HG02981 (cell line): ENCODE measurements around the gene TET1.
"Not testable (repeated sequence)": the region's sequence is repeated elsewhere in the genome, so short reads cannot be mapped to it uniquely, and the experiment has no call there.

Source experiments
- ATAC-seq: cut with Tn5 transposase; IDR thresholded peaks from one replicate; pipeline ENCODE4 v1.9.1; 2021; ENCODE audit warnings: mild to moderate bottlenecking, moderate library complexity; ENCODE audit not compliant: unreplicated experiment

TET1 gene

GRCh38 chr10:68562661-68563570, 2.8 kb downstream of the TET1 start:
- no peak for ATAC-seq

DNA sequence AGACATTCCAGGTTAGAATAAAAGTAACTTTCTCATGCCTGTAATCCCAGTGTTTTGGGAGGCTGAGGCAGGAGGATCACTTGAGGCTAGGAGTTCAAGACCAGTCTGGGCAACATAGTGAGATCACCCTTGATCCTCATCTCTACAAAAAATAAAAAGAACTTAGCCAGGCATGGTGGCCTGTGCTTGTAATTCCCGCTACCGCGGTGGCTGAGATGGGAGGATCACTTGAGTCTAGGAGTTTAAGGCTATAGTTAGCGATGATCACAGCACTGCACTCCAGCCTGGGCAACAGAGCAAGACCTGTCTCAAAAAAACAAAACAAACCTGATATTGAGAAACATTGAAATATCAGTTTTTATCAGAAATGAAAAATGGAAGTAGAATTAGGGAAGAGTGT, 4.6 kb downstream of the TET1 start:
- ATAC-seq: no peak

DNA sequence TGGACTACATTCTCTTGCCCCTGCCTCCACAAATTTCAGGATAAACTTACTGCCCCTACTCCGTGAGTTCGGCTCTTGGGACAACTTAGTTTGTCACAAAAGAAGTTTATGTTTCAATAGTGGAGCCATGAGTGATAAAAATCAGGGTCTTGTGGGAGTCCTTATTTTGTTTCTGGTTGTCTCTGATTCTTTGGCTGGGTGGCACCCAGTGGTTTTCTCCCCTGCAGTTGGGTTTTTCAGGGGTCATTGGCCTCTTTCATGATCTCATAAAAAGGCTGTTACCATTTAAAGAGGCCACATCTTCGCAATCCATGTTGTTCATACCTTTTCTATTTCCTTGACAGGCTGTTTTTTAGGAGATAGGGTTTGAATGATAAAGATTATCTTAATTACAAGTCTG, 5.5 kb downstream of the TET1 start:
- ATAC-seq: no peak

- no peak for ATAC-seq
These were observed 6.2 kb downstream of the TET1 start for GRCh38 chr10:68566351-68566750.

DNA sequence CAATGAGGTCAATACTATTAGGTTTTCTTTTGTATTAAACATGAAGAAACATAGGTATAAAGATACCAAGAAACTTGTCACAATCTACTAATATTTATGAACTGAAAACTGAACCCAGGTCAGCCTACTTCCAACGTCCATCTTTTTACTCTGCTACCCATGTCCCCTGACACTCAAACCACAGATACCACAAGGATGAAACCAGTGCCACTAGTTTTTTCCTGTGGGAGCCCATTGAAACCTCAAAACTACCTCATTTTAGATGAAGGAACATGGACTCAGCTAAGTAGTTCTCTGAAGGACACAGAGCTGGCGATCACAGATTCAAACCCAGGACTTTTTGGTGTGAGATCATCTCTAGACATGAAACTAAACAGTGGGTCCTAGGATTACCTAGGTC, 6.8 kb downstream of the TET1 start:
- no peak for ATAC-seq

- no peak for ATAC-seq
These were observed 12.0 kb downstream of the TET1 start for GRCh38 chr10:68572151-68572550.

DNA sequence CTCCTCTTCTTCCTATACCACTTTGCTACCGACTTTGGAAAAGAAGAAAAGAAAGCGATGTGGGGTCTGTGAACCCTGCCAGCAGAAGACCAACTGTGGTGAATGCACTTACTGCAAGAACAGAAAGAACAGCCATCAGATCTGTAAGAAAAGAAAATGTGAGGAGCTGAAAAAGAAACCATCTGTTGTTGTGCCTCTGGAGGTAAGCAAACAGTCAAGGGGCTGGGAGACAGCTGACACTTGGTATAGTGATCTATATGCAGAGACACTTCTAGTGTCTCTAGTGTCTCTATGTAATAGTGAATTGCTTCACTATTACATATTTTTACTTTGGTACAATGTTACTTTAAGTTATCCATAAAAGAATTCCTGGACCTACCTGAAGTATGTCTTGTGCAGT, 13.9 kb downstream of the TET1 start:
- no peak for ATAC-seq

DNA sequence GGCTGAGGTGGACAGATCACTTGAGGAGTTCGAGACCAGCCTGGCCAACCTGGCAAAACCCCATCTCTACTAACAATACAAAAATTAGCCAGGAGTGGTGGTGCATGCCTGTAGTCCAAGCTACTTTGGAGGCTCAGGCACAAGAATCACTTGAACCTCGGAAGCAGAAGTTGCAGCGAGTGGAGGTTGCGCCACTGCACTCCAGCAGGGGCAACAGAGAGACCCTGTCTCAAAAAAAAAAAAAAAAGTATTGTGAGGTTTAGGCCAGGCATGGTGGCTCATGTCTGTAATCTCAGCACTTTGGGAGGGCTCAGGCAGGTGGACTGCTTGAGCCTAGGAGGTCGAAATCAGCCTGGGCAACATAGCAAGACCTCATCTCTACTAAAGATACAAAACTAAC, 16.0 kb downstream of the TET1 start:
- no peak for ATAC-seq

DNA sequence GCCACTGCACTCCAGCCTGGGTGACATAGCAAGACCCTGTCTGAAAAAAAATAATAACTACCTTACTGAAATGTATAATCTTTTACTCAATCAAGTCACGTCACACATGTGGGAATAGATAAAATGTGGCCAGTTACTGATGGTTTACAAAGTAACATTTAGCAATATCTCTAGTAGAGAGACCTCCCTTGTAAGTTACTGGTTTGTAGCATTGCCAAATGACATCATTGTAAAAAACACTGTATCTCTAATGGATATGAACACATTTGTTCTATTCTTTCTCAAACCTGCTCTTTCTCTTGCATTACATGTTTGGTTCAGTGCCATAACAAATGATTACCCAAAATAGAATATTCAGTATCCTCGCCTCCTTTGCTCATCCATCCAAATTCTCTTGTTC, 18.8 kb downstream of the TET1 start:
- no peak for ATAC-seq

- not testable (repeated sequence) for ATAC-seq
These were observed 24.1 kb downstream of the TET1 start for GRCh38 chr10:68584187-68584586.

GRCh38 chr10:68586606-68587305, 26.6 kb downstream of the TET1 start:
- ATAC-seq: no peak

DNA sequence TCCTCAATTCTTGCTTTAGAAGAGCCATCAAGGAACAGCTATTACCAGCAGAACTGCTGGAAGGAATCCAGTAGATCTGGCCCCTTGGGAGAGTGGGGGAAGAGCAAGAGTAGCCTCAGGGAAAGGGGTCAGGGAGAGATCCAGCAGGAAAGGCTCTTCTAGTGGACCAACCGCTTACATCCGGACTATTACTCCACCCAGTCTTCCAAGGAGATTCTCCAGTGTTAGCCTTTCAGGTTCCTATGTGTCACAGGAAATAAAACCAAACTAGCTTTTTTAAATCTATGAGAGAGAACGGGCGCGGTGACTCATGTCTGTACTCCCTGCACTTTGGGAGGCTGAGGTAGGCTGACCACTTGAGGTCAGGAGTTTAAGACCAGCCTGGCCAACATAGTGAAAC, 34.3 kb downstream of the TET1 start:
- no peak for ATAC-seq

GRCh38 chr10:68595513-68595912, 35.4 kb downstream of the TET1 start:
- no peak for ATAC-seq

GRCh38 chr10:68597407-68597806, 37.3 kb downstream of the TET1 start:
- no peak for ATAC-seq

DNA sequence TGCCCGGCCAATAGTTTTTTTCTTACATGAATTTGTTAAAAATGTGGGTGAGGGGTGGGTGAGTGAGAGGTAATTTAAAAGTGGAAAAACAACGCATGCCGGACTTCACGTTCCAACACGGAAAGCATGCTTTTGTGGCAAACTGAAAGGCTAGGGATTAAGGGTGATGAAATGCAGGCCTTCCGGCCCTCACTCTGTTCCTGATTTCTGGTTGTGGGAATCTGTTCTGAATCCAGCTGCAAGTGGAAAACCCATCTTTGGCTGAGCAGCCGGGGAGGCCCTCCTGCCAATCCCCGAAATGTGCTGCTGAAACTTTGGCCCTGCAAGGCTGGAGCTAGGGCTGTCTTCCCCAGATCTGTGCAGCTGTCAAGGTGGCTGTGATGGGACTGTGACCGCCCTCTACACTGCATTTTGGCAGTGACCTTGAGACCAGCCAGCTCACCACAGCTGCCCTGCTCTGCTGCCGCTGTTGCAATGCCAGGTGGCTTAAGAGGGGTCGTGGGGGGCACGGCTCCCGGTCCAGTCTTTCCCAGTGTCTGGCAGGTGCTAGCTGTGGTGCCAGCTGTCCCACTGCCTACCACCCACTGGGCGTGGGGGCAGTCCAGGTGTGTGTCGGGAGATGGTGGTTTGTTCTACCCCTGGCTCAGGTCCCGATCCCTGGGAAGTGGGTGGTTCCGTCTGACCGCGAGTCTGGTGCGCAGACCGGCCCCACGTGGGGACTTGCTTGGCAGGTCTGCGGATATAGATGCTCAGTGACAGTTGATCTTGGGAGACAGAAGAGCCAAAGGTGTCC, 39.0 kb downstream of the TET1 start:
- no peak for ATAC-seq

GRCh38 chr10:68599771-68600040, 39.6 kb downstream of the TET1 start:
- no peak for ATAC-seq

GRCh38 chr10:68600041-68600778, 40.1 kb downstream of the TET1 start:
- ATAC-seq: peak; percentile 84

DNA sequence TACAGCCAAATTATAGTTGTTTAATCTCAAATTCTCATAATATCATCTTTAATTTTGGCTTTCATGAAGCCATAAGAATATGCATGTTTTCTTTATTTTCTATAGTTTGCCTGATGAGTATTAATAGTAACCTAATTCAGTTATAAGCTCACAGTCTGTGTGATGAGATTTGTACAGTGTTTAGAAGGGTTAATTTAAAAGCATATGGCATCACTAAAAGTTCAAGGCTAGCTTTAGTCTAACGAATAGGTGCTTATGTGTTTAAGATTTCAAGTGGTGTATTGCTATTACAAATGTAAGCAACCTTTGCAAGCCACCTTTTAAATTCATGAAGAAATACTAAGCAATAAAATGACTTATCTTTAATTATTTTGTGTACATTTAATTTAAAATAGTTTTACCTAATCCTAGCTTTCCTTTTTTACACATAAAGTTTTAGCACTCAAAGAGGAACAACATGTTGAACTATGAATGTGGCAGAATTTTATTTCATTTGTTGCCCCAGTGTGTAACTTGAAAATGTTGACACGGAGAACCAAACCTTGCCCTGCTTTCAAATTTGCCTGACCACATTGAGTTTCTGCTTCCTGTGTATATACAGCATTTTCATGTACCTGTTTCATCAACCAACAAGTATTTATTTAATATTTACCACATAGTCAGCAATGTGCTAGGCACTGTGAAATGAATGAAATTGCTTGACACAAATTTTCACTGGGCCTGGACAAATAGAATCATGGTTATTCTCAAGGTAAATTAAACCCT, 41.5 kb downstream of the TET1 start:
- no peak for ATAC-seq

DNA sequence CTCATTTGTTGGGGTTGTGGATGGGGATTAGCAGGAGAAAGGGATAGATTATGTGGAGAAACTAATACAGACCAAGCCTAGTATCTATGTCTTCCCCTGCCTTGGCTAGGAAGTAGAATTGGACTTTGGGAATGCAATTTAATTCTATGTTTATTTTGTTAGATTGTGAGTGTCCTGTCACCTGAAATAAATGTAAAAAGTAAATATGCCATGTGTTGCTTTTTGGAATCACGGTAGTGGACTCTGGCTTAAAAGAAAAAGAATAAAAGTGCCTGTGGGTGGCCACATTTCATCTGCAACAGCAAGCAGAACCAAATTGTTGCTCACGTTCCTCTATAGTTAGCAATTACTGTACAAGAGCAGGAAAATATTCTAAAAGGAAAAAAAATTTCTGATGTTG, 42.3 kb downstream of the TET1 start:
- ATAC-seq: no peak

- no peak for ATAC-seq
These were observed 43.6 kb downstream of the TET1 start for GRCh38 chr10:68603766-68604165.
